NCI-H1930 (cell line): Measurements from ENCODE around the gene SERINC5.

Experiments used
- DNase-seq, 2 experiments: peaks; one replicate each; lab custom pipeline; 2025; lab: John Stamatoyannopoulos, UW

Gene SERINC5

DNA sequence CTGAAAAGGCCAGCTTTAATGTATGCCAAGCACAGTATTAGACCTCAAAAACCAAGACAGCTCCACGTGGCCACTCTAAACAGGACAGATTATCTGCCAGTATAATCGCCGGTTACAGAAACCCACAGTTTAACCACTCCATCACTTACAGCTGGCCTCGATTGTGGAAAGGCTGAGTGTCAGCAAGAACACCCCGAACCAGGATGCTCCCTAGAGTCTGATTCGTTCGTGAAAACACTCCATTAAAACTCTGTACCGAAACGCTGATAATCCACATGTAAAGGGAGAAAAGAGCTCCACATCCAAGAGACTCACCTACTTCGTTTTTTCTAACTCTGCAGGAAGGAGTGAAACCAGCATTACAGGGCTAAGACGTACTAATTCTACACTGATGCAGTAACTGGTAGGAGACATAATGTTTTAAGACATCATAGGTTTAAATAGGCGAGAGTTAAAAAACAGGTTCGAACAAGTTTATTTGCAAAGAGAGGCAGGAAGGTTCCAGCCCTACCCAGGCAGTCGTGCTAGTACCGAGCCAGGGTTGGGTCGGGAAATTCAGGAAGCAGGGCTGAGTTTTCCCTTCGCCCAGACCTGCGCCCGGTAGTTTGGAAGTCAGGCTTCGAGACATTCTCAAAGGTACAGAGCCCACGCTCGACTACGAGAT lies 949 bp downstream of the SERINC5 start:
- DNase-seq = no peak

GRCh38 chr5:80251636-80252035 lies 4.2 kb downstream of the SERINC5 start:
- no peak for DNase-seq

GRCh38 chr5:80250801-80251200 lies 5.0 kb downstream of the SERINC5 start:
- no peak for DNase-seq

DNA sequence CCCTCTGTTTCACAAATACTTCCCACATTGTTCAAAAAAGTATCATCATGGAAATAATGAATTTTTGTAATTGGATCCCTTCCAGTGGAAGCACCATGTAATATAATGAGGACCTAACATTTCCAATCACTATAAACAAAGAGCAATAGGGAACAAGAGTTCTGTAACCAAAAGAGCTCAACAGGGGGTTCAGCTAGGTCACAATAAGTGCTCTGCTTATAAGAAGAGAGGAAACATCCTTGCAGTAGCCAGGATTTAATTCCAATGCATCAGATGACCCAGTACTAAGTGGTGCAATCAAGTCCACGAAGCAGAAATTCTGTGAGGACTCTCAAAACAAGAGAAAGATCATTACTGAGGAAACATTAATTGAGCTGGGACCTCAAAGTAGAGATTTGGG lies 5.9 kb downstream of the SERINC5 start:
- no peak for DNase-seq

DNA sequence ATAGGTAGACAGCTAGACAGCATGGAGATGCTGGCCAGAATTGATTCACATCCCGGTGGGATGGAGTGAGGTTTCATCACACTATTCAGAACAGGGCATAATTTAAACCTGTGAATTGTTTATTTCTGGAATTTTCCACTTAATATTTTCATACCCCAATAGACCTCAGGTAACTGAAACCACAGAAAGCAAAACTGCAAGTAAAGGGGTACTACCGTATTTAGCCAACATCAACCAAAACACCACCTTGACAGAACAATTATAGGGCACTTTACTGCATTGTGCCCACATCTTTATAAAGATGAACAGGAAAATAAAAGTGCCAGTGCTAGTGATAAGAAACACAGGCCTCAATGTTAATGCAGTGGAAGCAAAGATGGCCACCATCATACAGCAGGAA lies 7.5 kb downstream of the SERINC5 start:
- DNase-seq = no peak

DNA sequence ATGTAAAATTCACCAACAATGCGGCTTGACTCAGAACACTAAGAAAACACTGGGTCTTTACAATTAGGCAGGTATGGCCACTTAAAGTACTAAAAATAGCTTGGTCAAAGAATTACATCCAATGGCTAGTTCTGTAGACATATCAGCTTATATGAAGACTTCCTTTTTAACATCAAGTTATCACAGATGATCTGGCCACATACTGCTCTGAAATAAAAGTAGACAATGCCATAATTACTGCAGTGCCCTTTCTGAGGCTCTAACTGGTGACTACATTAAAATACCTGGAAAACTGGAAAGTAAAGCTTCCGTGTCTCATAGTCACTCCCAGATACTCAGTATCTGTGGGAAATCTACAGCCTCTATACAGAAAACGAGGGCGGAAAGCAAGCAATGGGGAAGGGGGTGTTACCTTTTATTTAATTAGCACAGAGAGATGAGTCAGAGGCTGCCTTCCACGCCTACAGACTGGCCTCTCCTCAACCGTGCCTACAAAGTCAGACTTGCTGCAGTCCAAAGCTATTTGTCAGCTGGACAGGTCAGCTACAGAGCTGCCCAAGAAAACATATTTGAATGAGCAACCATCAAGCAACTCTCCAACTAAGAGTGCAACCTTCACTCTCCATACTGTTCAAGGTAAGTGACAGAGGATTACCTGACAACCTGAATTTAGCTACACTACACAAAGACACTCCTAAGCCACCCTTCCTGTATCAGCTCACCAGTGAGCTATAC lies 8.7 kb downstream of the SERINC5 start:
- DNase-seq = peak in 1 of 2 experiments; percentile 15

DNA sequence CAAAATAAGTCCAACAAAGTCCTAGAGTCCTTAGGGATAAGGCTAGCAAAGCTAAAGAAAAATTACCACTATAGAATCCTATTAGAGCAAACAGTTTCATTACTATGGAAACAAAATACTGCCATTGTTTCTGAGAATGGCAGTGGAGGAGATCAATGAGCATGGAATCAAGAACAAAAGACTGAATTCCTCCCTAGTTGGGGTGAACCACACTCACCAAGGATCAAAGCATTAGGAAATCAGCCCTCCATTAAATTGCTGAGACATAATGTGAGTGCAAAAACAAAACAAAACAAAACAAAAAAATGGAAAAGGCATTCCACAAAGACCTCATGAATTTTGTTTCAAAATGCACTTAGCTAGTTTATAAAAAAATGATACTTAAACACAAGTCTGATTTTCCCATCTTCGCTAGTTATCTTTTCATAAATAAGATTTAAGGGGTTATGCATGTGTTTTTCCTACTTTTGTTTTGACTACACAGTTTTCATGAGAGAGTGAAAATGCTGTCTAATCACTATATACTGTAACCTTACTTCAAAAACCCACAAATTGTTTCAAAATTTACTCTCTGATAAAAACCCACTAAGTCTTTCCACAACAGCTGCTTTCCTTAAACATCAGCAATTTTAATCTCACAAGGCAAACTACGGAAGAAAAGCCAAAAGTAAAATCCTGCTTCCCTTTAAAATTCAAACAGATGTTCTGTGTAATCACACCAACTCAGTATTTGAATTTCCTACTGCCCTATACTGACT lies 9.7 kb downstream of the SERINC5 start:
- DNase-seq = peak; percentile 17 to 26

GRCh38 chr5:80243567-80243966 lies 12.3 kb downstream of the SERINC5 start:
- no peak for DNase-seq

GRCh38 chr5:80242849-80243248 lies 13.0 kb downstream of the SERINC5 start:
- no peak for DNase-seq

- no peak for DNase-seq
These were observed 15.4 kb downstream of the SERINC5 start for GRCh38 chr5:80240368-80240986.

GRCh38 chr5:80239680-80240367 lies 16.0 kb downstream of the SERINC5 start:
- DNase-seq = no peak

DNA sequence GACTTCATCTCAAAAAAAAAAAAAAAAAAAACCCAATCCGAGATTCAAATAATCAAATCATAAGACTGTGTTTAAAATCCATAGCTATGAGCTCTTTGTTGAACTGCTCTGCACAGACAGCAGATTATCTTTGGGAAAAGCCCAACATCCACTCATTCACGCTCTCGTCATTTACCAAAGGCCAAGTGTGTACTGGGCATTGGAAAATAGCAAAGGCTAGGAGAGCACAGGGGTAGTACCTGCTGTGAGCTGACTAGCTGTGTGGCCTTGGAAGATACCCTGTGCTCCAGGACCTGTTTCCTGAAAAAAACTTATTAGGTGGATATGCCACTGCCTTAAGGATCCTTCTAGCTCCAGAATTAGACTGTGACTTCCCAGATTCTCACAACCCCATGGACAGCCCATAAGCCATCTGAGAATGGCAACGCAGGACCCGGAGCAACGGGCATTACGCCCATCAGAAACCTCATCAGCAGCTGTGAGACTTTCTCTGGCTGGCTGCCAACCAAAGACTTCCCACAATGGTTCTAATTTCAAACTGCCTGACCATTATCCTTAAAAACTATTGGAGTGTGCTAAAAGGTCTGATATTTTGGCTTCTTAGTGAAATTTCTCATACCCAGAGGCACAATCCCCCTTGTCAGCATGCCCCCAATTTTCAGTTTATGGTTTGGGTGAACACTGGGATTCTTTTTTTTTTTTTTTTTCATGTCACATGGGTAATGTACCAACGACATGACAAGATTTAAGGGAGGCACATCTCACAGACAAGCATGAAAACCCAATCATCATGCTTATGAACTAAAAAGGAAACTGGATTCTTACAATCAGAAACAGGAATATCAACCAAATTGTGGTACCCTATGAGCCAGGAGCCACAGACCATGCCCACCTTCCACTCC lies 16.8 kb downstream of the SERINC5 start:
- no peak for DNase-seq

- no peak for DNase-seq
These were observed 17.8 kb downstream of the SERINC5 start for GRCh38 chr5:80238097-80238496.

GRCh38 chr5:80237243-80237642 lies 18.6 kb downstream of the SERINC5 start:
- DNase-seq = no peak

- DNase-seq = no peak
These were observed 21.5 kb downstream of the SERINC5 start for GRCh38 chr5:80234116-80234948.

DNA sequence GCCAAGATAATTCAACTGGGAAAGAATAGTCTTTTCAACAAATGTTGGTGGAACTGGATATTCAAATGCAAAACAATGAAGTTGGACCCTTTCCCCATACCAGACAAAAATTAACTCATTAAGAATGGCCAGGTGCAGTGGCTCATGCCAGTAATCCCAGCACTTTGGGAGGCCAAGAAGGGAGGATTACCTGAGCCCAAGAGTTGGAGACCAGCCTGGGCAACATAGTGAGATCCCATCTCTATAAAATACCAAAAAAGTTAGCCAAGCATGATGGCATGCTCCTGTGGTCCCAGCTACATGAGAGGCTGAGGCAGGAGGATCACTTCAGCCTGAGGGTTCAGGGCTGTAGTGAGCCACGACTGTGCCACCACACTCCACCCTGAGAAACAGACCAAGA lies 24.2 kb downstream of the SERINC5 start:
- DNase-seq = no peak

GRCh38 chr5:80231243-80231642 lies 24.6 kb downstream of the SERINC5 start:
- DNase-seq = no peak

DNA sequence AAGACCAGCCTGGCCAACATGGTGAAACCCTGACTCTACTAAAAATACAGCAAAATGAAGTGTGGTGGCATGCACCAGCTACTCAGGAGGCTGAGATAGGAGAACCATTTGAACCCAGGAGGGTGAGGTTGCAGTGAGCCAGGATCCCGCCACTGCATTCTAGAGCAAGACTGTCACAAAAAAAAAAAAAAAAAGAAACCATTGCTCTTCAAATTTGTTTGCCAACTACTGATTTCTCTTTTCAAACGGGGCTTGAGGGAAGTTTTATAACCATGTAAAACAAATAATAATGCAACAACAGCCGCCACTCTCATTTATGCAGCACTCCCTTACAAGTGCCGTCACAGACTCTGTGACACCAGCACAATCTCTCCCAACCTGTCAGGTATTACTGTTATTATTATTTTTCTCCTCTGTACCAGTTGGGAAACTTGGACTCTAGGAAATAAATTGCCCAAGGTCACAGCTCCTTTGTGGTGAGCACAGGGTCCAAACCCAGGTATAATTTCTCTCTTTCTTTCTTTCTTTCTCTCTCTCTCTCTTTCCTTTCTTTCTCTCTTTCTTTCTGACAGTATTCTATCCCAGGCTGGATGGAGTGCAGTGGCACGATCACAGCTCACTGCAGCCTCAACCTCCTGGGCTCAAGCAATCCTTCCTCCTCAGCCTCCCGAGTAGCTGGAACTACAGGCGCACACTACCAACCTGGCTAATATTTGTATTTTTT lies 25.4 kb downstream of the SERINC5 start:
- no peak for DNase-seq

GRCh38 chr5:80229902-80230255 lies 26.0 kb downstream of the SERINC5 start:
- no peak for DNase-seq
